PFSK-1 (cell line): ENCODE data around the gene SLC6A15.

Experiments
- FOXP2 ChIP-seq: optimal IDR thresholded peaks from 2 replicates; pipeline ENCODE3; 2011; ENCODE audit warnings: borderline replicate concordance, control low read depth, inconsistent platforms; ENCODE audit not compliant: insufficient read depth; ENCODE audit errors: extremely low read length, extremely low read depth
- POLR2AphosphoS5 ChIP-seq: IDR thresholded peaks from 2 replicates; pipeline ENCODE4 v1.6.1; 2012; ENCODE audit warnings: low read depth, mild to moderate bottlenecking, control low read depth, low read length, moderate library complexity
- SIN3A ChIP-seq: IDR thresholded peaks from 2 replicates; pipeline ENCODE4 v1.6.1; 2012; ENCODE audit warnings: mild to moderate bottlenecking, low read length, moderate library complexity, borderline replicate concordance; ENCODE audit not compliant: insufficient read depth
- TAF1 ChIP-seq: IDR thresholded peaks from 2 replicates; pipeline ENCODE4 v1.6.1; 2012; ENCODE audit warnings: low read length, control low read depth, borderline replicate concordance; ENCODE audit not compliant: insufficient read depth
- TF ChIP-seq, protein P1 (sequence below), 2 experiments: IDR thresholded peaks; 2 replicates each; pipeline versions ENCODE4 v1.6.1 to v1.8.0; 2011 to 2012; ENCODE audit warnings: low read depth in 2 of 2, low read length in 2 of 2, control low read depth in 1 of 2, inconsistent platforms in 1 of 2, mild to moderate bottlenecking in 1 of 2, moderate library complexity in 1 of 2; ENCODE audit not compliant: insufficient read depth in 1 of 2

SLC6A15 gene

GRCh38 chr12:84946753-84947152 lies 34.2 kb upstream of the SLC6A15 start:
- TF ChIP-seq POLR2AphosphoS5 (no peak), TAF1 (no peak), SIN3A (no peak), FOXP2 (no peak)
- TF ChIP-seq, protein P1, sequence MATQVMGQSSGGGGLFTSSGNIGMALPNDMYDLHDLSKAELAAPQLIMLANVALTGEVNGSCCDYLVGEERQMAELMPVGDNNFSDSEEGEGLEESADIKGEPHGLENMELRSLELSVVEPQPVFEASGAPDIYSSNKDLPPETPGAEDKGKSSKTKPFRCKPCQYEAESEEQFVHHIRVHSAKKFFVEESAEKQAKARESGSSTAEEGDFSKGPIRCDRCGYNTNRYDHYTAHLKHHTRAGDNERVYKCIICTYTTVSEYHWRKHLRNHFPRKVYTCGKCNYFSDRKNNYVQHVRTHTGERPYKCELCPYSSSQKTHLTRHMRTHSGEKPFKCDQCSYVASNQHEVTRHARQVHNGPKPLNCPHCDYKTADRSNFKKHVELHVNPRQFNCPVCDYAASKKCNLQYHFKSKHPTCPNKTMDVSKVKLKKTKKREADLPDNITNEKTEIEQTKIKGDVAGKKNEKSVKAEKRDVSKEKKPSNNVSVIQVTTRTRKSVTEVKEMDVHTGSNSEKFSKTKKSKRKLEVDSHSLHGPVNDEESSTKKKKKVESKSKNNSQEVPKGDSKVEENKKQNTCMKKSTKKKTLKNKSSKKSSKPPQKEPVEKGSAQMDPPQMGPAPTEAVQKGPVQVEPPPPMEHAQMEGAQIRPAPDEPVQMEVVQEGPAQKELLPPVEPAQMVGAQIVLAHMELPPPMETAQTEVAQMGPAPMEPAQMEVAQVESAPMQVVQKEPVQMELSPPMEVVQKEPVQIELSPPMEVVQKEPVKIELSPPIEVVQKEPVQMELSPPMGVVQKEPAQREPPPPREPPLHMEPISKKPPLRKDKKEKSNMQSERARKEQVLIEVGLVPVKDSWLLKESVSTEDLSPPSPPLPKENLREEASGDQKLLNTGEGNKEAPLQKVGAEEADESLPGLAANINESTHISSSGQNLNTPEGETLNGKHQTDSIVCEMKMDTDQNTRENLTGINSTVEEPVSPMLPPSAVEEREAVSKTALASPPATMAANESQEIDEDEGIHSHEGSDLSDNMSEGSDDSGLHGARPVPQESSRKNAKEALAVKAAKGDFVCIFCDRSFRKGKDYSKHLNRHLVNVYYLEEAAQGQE (IDR thresholded peaks at IDR 0.05; ENCODE audit: insufficient read depth in 1 of 2, low read depth in 2 of 2, low read length in 2 of 2) = no peak

DNA sequence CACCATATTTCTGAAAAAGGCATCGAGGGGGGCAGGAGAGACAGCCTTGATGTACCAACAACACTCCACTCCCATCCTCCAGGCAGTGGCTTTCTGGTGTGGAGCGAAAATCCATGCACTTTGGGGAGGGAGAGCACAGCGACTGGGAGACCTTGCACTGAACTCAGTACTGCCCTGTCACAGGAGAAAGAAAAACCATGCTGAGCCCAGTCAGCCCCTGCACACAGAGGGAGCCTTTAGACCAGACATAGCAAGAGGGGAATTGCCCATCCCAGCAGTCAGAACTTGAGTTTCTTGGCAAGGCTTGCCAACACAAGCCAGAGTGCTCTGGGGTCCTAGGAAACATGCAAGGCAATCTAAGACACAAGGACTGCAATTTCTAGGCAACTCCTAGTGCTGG lies 24.8 kb upstream of the SLC6A15 start:
- TF ChIP-seq FOXP2 (no peak), SIN3A (no peak), TAF1 (no peak), POLR2AphosphoS5 (no peak)
- TF ChIP-seq, protein P1 (IDR thresholded peaks at IDR 0.05; ENCODE audit: insufficient read depth in 1 of 2, low read depth in 2 of 2, low read length in 2 of 2) = no peak

DNA sequence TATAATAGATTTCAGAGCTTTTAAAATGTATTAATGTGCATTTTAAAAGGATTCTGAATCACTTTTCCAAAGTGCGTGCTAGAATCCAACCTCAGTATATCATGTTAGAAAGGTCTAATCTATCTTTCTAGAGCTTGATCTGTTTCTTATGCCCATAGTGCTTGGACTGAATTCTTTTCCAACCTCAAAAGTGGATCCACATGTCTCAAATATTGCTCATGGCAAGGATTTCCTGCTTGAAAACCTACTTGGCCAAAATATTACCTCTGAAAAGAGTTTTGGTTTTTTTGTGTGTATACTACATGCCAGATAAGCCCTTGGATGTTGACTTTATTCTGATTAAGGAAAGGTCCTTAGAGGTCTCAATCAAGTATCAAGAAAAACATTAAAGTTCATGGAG lies 16.9 kb upstream of the SLC6A15 start:
- no peak for TF ChIP-seq POLR2AphosphoS5
- TF ChIP-seq SIN3A = no peak
- TF ChIP-seq TAF1 = no peak
- TF ChIP-seq, protein P1 (IDR thresholded peaks at IDR 0.05; ENCODE audit: insufficient read depth in 1 of 2, low read depth in 2 of 2, low read length in 2 of 2) = no peak
- TF ChIP-seq FOXP2 = no peak

DNA sequence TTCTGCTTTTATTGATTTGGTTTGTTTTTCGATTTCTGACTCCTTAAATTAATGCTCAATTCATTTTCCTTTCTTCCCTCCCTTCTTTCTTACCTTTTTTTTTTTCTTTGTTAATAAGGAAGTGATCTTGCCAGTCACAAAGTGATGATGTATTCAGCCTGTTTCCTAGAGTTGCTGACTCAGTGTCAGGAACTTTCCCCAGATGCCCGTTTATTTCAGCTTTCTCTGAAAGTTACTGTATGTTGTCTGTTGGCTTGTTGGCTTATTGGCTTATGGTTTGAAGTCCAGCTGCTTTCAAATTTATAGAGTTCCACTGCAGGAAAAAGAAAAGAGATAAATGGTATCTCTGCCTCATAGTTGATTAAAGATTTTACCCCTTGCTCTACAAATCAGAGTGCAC lies 12.4 kb upstream of the SLC6A15 start:
- TF ChIP-seq TAF1 = no peak
- TF ChIP-seq, protein P1 (IDR thresholded peaks at IDR 0.05; ENCODE audit: insufficient read depth in 1 of 2, low read depth in 2 of 2, low read length in 2 of 2) = no peak
- TF ChIP-seq POLR2AphosphoS5 = no peak
- TF ChIP-seq SIN3A = no peak
- no peak for TF ChIP-seq FOXP2

DNA sequence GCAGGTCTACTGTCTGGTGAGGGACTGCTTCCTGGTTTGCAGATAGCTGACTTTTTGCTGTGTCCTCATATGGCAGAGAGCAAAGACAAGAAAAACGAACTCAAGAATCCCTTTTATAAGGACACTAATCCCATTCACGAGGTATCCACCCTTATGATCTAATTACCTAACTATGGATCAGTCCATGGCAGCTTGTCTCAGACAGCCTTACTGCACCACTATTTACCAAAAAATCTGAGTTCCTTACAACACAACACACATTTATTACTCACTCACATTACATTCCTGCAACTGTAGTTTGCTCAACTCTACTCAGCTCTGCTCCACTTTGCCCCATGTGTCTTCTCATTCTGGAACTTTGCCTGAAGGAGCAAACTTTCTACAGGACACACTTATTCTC lies 10.1 kb upstream of the SLC6A15 start:
- TF ChIP-seq, protein P1 (IDR thresholded peaks at IDR 0.05; ENCODE audit: insufficient read depth in 1 of 2, low read depth in 2 of 2, low read length in 2 of 2) = no peak
- TF ChIP-seq POLR2AphosphoS5 (no peak), TAF1 (no peak), SIN3A (no peak), FOXP2 (no peak)
